ENCODE measurements around the gene OSBPL5. TPM values are rescaled to one million over a fixed set of nuclear protein-coding genes. Genes with fewer than 3 reads are reported as not detected.

OSBPL5 gene
- total and polyA plus RNA-seq, 11 donors: 10.1 to 27.7 (median 16.4) TPM

- intact Hi-C loops (cut with DNase I): loop anchor here in 1 of 10 donors (5.0 kb wide), 1 partner anchor 33 kb away; no protein-coding TSS in a partner anchor
- Histone ChIP-seq H3K27me3 (no peaks in the 10 kb centered on the region), H3K27ac (no peak overlapping the region), H3K4me3 (no peak overlapping the region), H3K36me3 (peaks cover 0 to 16% (median 0%) of the 10 kb centered on the region in 9 donors), H3K4me1 (peaks cover 0 to 43% (median 16%) of the 10 kb centered on the region in 12 donors), H3K9me3 (no peaks in the 10 kb centered on the region)
- 81 to 87% (median 84%) methylated on average over 21 of the region's 21 CpGs for WGBS, 4 donors
- TF ChIP-seq POLR2A (IDR thresholded peaks at IDR 0.05): no peak
- TF ChIP-seq, protein P1, sequence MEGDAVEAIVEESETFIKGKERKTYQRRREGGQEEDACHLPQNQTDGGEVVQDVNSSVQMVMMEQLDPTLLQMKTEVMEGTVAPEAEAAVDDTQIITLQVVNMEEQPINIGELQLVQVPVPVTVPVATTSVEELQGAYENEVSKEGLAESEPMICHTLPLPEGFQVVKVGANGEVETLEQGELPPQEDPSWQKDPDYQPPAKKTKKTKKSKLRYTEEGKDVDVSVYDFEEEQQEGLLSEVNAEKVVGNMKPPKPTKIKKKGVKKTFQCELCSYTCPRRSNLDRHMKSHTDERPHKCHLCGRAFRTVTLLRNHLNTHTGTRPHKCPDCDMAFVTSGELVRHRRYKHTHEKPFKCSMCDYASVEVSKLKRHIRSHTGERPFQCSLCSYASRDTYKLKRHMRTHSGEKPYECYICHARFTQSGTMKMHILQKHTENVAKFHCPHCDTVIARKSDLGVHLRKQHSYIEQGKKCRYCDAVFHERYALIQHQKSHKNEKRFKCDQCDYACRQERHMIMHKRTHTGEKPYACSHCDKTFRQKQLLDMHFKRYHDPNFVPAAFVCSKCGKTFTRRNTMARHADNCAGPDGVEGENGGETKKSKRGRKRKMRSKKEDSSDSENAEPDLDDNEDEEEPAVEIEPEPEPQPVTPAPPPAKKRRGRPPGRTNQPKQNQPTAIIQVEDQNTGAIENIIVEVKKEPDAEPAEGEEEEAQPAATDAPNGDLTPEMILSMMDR (IDR thresholded peaks at IDR 0.05): no peak
- ATAC-seq (no peak), DNase-seq (peak in 3 of 5 donors; percentile 17 to 57 (median 19))
Observed at GRCh38 chr11:3129591-3130268, 35.4 kb downstream of the OSBPL5 start.

DNA sequence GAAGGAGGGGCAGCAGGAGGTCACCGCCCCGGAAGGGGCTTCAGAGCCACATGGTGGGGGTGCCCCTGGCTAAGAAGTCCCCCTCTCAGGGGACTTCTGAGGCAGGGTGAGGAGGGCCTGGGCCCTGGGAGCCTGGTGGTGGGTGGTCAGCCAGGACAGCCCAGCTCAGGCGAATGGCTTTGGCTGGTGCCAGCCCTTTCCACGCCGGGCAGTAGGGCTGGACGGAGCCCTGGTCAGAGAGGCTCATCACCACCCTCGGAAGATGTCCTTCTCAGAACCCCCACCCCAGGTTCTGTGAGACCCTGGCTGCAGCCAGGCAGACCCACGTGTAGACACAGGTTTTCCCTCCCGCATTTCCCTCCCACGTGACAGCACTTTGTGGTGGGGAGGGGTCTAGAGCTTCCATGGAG, 35.9 kb downstream of the OSBPL5 start:
- 66 to 80% (median 72%) methylated on average over 9 to 10 of the region's 10 CpGs for WGBS, 4 donors
- H3K4me1 ChIP-seq: peaks cover 0 to 43% (median 22%) of the 10 kb centered on the region in 12 donors
- intact Hi-C loops (cut with DNase I): loop anchor here in 1 of 10 donors (5.0 kb wide), 1 partner anchor 33 kb away; no protein-coding TSS in a partner anchor
- peak in 2 of 5 donors; percentile 29 to 40 for DNase-seq
- no peaks in the 10 kb centered on the region for H3K9me3 ChIP-seq
- peaks cover 0 to 16% (median 0%) of the 10 kb centered on the region in 9 donors for H3K36me3 ChIP-seq
- no peak overlapping the region for H3K27ac ChIP-seq
- no peak for ATAC-seq
- TF ChIP-seq, protein P1 (IDR thresholded peaks at IDR 0.05): no peak
- TF ChIP-seq POLR2A (IDR thresholded peaks at IDR 0.05): no peak
- no peak overlapping the region for H3K4me3 ChIP-seq
- H3K27me3 ChIP-seq: no peaks in the 10 kb centered on the region

DNA sequence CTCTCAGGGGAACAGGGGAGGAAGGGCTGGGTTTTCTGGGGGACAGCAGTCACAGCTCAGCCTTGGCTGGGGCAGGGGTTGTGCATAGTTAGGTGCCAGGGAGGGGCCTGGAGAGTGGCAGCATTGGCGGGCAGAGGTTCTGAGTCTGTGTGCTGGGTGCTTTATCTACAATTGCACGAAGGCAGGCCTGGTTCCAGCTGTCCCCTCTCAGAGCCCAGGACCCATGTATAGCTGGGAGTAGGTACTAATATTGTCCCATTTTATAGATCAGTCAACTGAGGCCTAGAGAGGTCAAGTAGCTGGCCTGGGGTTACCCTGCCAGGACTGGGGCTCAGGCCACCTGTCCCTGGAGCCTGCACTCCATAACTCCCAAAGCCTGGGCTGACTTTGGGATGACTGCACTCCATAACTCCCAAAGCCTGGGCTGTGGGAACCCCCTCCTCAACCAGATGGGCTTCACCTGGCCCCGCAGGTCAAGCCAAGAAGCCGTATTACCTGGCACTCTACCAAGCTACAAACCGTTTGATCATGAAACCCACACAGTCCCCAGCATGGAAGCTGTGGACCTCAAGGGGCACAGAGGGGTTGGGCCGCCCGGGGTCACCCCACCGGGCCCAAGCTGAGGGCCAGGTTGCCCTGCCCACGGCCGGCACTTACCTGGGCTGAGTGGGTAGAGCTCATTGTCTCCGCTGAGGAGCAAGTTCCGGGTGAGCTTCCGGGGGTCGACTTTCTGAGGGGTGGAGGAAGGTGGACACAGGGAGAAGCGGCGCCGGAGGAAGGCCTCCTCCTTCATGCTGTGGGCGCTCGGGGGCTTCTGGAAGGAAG, 36.5 kb downstream of the OSBPL5 start:
- ATAC-seq (no peak), DNase-seq (peak in 3 of 5 donors; percentile 18 to 59 (median 18))
- H3K4me1 ChIP-seq: peaks cover 0 to 43% (median 28%) of the 10 kb centered on the region in 12 donors
- no peak for TF ChIP-seq POLR2A (IDR thresholded peaks at IDR 0.05)
- TF ChIP-seq, protein P1 (IDR thresholded peaks at IDR 0.05): no peak
- H3K36me3 ChIP-seq: peaks cover 0 to 16% (median 0%) of the 10 kb centered on the region in 9 donors
- no peaks in the 10 kb centered on the region for H3K27me3 ChIP-seq
- WGBS, 4 donors: 88 to 92% (median 90%) methylated on average over 17 to 19 of the region's 19 CpGs
- H3K4me3 ChIP-seq: no peak overlapping the region
- no peak overlapping the region for H3K27ac ChIP-seq
- intact Hi-C loops (cut with DNase I): loop anchor here in 1 of 10 donors (5.0 kb wide), 1 partner anchor 34 kb away; no protein-coding TSS in a partner anchor
- H3K9me3 ChIP-seq: no peaks in the 10 kb centered on the region

Data from heart left ventricle (tissue), 16 donors.